ENCODE data around the gene PTPRT.

The PTPRT gene

DNA sequence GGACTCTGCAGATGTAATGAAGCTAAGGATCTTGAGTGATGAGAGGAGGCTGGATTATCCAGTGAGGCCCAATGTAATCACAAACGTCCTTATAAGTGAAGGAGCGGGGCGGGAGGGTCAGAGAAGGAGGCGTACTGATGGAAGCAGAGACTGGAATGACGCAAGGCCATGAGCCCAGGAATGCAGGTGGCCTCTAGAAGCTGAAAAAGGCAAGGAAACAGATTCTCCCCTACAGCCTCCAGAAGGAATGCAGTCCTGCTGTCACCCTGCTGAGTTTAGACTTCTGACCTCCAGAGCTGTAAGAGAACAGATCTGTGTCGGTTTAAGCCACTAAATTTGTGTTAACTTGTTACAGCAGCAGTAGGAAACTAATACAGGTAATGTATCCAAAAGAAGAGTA, 227.9 kb downstream of the PTPRT start:
- H3K4me3 ChIP-seq (ENCODE audit: low read length) = no peak overlapping the region
- TF ChIP-seq, protein P1, sequence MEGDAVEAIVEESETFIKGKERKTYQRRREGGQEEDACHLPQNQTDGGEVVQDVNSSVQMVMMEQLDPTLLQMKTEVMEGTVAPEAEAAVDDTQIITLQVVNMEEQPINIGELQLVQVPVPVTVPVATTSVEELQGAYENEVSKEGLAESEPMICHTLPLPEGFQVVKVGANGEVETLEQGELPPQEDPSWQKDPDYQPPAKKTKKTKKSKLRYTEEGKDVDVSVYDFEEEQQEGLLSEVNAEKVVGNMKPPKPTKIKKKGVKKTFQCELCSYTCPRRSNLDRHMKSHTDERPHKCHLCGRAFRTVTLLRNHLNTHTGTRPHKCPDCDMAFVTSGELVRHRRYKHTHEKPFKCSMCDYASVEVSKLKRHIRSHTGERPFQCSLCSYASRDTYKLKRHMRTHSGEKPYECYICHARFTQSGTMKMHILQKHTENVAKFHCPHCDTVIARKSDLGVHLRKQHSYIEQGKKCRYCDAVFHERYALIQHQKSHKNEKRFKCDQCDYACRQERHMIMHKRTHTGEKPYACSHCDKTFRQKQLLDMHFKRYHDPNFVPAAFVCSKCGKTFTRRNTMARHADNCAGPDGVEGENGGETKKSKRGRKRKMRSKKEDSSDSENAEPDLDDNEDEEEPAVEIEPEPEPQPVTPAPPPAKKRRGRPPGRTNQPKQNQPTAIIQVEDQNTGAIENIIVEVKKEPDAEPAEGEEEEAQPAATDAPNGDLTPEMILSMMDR (conservative IDR thresholded peaks at IDR 0.05; ENCODE audit: low read length) = no peak
- no peak for DNase-seq (ENCODE audit: low read depth)

DNA sequence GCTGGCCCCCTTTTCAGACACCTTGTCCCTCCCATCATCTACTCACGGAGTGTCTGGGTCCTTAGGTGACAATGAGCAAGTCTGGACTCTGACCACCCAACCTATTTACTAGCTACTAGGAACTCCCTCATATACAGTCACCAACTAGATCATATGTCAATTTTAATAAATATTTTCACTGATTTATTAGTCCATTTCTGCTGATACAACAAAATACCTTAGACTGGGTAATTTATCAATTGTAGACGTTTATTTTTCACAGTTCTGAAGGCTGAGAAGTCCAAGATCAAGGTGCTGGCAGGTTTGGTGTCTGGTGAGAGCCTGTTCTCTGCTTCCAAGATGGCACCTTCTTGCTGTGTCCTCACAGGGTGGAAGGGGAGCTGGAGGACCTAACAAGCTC, 229.7 kb downstream of the PTPRT start:
- no peak overlapping the region for H3K4me3 ChIP-seq (ENCODE audit: low read length)
- TF ChIP-seq, protein P1 (conservative IDR thresholded peaks at IDR 0.05; ENCODE audit: low read length) = no peak
- DNase-seq (ENCODE audit: low read depth) = no peak

GRCh38 chr20:42958367-42959069, 231.2 kb downstream of the PTPRT start:
- DNase-seq (ENCODE audit: low read depth) = no peak
- no peak overlapping the region for H3K4me3 ChIP-seq (ENCODE audit: low read length)
- TF ChIP-seq, protein P1 (conservative IDR thresholded peaks at IDR 0.05; ENCODE audit: low read length) = no peak

DNA sequence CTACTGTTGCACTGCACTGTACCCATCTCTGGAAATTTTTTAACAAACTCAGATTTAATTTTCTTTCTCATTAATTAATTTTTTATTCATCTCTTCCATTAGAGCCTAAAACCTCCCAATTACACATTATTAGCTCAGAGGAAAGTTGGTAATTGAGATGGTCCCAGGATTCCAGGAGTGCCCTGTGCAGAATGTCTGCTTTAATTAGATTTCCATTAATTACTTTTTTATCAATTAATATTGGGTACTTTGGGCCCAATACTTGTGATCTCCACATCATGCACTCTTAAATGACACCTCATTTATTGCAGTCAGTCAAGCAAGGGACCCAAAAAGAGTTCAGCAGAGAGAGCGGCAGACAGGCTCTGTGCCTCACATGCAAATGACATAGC, 232.0 kb downstream of the PTPRT start:
- TF ChIP-seq, protein P1 (conservative IDR thresholded peaks at IDR 0.05; ENCODE audit: low read length) = no peak
- no peak overlapping the region for H3K4me3 ChIP-seq (ENCODE audit: low read length)
- no peak for DNase-seq (ENCODE audit: low read depth)

GRCh38 chr20:42957018-42957703, 232.5 kb downstream of the PTPRT start:
- TF ChIP-seq, protein P1 (conservative IDR thresholded peaks at IDR 0.05; ENCODE audit: low read length) = no peak
- no peak for DNase-seq (ENCODE audit: low read depth)
- H3K4me3 ChIP-seq (ENCODE audit: low read length) = no peak overlapping the region

GRCh38 chr20:42955713-42956112, 234.0 kb downstream of the PTPRT start:
- TF ChIP-seq, protein P1 (conservative IDR thresholded peaks at IDR 0.05; ENCODE audit: low read length) = no peak
- no peak for DNase-seq (ENCODE audit: low read depth)
- no peak overlapping the region for H3K4me3 ChIP-seq (ENCODE audit: low read length)

DNA sequence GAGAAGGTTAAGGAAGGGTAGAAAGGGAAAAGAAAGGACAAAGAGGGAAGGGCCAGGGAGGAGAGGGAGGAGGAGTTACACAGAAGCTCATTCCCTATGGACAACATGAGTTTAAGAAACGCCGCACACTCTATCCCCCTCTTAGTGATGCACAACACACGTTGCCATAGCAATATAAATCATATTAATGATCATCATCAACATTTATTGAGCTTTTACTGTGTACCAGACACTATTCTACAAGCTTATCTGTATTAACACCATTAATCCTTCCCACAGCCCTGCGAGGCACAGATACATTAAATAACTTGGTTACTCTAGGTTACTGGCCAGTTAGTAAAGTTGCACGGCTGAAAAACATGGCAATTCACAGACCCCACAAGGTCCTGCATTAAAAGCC, 234.8 kb downstream of the PTPRT start:
- no peak for DNase-seq (ENCODE audit: low read depth)
- TF ChIP-seq, protein P1 (conservative IDR thresholded peaks at IDR 0.05; ENCODE audit: low read length) = no peak
- H3K4me3 ChIP-seq (ENCODE audit: low read length) = no peak overlapping the region

Measured in AG10803 (cell line).